GM18511 (cell line): ENCODE results near the gene CLP1.

ENCODE experiments used
- ATAC-seq: cut with Tn5 transposase; IDR thresholded peaks from one replicate; pipeline ENCODE4 v1.9.1; 2021; ENCODE audit warnings: mild to moderate bottlenecking, moderate library complexity; ENCODE audit not compliant: unreplicated experiment

CLP1 gene

GRCh38 chr11:57657194-57658022 is at the start of gene CLP1:
TSS of gene CLP1 (plus strand) at chr11:57657762. CDS start at chr11:57659477, 1,715 bp downstream.
- peak; percentile 99 for ATAC-seq

GRCh38 chr11:57610170-57610569 is 47.4 kb upstream of the CLP1 start:
- no peak for ATAC-seq

- ATAC-seq, result no peak
Measured at GRCh38 chr11:57614234-57614772, 43.3 kb upstream of the CLP1 start.

DNA sequence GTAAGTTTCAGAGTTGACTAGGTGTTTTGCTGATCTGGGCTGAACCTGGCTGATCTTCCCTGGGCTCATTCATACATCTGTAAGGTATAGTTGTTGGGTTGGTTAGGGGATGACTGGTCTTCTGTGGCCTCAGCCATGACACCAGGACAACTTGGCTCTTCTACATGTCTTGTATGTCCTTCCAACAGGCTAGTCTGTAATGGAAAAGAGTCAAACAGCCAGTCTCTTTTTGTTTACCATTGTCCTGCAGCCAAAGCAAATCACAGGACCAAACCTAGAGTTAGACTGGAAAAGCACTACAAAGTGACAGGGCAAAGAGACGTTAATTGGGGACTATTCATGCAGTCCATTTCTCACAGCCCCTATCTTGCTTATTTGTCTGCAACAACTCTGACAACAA is 42.3 kb upstream of the CLP1 start:
- ATAC-seq, result no peak

- no peak for ATAC-seq
Measured at GRCh38 chr11:57616595-57616994, 41.0 kb upstream of the CLP1 start.

GRCh38 chr11:57618438-57618837 is 39.1 kb upstream of the CLP1 start:
- ATAC-seq, result no peak

DNA sequence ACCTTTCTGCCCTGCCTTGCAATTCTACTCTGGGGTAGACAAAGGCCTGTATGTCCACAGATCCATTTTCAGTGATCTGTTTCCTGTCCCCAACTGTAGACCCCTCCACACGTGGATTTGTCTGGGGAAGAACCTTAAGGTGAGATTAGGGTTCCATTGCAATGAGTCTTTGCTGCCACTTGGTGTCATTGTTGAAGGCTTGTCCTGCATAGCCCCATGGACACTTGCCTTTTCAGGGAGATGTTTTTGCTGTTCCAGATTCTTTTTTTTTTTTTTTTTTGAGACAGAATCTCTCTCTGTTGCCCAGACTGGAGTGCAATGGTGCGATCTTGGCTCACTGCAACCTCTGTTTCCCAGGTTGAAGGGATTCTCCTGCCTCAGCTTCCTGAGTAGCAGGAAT is 38.2 kb upstream of the CLP1 start:
- ATAC-seq, result no peak

- ATAC-seq, result no peak
Measured at GRCh38 chr11:57620467-57620866, 37.1 kb upstream of the CLP1 start.

GRCh38 chr11:57622263-57622662 is 35.3 kb upstream of the CLP1 start:
- ATAC-seq, result no peak

DNA sequence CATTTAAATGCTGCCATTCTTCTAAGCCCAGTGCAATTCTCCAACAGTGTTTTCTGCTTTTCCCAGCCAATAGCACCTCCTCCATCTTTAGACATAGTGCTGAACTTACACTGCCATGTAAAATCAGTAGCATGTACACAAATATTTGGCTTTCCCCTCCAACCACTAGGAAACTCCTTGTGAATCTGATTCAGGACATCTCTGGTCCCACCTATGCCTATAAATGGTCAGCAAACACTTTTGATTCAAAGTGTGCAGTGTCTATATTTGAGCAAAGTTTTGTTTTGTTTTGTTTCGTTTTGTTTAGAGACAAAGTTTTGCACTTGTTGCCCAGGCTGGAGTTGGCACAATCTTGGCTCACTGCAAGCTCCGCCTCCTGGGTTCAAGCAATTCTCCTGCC is 32.7 kb upstream of the CLP1 start:
- ATAC-seq, result no peak

DNA sequence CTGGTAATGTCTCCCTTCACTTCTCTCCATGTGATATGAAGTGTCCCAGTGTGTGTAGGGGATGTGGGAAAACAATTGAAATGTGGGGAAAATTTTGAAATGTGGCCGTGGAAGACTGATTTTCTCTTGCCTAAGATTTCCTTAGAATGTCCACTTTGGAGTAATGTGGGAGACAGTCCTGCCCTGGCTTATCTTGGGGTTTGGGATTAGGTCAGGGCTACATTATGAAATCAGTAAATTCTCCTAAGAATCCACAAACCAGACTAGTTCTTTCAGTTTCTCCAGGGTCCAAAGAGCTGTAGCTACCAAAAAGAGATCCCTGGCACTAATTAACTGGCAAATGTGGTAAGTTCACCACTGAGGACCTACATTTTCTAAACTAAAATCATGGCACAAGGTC is 30.7 kb upstream of the CLP1 start:
- ATAC-seq, result no peak

DNA sequence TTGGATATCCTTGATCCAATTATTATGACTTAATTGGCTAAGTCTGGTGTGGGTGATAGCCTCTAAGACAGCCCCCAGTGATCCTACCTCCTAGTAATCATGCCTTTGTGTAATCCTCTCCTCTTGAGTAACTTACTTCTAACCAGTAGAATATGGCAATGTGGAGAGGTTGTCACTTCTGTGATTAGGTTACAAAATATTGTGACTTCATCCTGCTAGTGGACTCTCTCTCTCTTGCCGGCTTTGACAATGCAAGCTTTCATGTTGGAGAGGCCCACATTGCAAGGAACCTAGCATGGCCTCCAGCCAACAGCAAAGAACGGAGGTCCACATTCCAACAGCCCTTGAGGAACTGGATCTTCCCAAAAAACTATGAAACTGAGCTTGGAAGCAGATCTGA is 27.4 kb upstream of the CLP1 start:
- ATAC-seq, result no peak

DNA sequence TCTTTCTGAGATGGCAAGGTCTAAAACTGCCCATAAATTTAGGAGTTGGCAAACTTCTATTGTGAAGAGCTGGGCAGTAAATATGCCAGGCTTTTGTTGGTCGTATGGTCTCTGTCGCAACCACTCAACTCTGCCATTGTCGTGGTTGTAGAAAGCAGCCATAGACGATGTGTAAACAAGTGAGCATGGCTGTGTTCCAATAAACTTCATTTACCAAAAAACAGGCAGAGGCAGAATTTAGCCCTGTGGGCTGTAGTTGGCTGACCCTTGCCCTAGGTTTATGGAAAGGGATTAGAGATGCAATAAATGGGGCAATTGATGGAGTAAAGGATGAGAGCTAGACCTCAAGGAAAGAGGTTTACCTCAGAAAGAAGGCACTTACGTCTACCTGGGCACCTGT is 25.4 kb upstream of the CLP1 start:
- ATAC-seq, result no peak

DNA sequence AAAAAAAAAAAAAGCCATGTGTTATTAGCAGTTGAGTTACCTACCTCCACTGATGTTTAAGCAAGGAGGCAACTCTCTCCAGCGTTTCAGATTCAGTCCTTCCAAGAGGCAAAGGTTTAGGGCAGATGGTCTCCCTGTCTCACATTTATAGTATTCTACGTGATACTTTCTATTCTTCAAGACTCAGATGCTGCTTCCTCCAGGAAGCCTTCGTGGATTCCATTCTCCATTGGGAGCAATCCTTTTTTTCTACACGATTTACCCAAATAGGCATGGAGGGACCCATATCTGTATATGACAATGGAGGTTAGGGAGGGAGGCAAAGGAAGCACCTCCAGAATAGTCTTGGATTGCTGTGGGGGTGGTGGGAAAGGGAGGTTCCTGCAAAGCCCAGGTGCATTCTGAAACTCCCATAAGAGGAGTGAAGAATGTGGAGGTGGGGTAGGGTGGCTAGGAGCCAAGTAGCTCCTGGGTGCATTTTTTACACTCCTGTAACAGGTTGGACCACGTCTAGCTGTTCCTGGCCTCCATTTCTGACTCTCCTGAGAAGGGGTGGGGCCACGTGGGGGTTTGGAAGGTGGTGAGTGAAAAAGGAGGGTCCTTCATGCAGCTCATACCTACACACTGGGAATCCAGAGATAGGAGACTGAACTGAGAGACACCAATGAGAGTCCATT is 24.0 kb upstream of the CLP1 start:
- no peak for ATAC-seq

DNA sequence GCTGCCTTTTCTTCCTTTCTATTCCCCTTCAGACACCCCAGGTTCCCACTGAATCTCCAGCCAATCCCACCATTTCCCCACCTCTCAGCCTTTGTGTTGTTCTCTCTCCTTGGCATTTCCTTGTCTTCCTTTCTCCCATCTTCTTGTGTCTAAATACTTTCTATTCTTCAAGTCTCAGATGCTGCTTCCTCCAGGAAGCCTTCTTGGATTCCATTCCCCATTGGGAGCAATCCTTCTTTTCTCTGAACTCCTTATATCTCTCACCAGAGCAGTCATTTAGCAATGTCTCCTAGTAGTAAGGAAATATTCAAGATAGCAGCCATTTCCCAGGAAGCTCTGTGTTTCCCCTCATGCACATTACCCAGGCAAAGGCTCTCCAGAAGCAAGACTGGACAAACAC is 23.3 kb upstream of the CLP1 start:
- ATAC-seq, result no peak

- ATAC-seq, result no peak
Measured at GRCh38 chr11:57635246-57635645, 22.3 kb upstream of the CLP1 start.

DNA sequence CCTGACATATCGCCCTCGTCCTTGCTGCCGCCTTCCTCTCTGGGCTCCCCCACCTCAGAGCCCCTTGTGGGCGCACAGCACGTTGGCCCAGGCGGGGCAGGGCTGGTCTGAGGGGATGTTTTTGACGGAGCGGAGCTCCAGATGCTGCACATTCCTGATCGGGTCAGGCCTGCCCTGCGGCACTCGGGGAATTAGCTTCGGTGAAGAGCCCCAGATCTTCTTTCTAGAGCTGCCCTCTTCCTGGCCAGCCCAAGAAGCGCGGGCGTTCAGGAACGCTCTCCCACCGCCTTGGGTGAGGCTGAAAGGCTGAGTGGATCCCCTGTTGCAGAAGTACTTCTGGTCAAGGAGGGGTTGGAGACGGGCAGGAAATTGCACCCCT is 19.9 kb upstream of the CLP1 start:
- no peak for ATAC-seq

- ATAC-seq, result peak; percentile 47
Measured at GRCh38 chr11:57638005-57638781, 19.4 kb upstream of the CLP1 start.

DNA sequence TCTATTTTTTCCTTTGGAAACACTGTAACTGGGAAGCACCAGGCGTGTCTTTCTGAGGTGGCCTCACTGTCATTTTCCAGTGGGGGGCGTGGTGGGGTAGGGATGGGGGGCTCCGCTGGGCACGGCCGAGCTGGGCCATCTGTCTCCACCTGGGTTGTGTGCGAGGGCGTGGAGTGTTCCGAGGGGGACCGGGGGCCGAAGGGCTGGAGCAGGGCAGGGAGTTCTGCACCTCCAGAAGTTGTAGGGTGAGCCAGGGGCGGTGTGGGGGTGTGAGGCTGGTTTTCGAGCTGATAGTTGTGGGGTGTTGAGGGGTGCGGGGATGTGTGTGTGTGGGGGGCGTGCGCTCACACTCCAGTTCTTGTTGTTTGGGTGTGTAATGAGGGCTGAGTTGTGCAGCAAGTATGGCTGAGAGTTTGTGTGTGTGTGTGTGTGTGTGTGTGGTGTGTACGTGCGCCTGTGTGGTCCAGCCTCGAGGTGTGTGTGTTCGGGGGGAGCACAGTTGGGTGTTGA is 18.7 kb upstream of the CLP1 start:
- no peak for ATAC-seq

DNA sequence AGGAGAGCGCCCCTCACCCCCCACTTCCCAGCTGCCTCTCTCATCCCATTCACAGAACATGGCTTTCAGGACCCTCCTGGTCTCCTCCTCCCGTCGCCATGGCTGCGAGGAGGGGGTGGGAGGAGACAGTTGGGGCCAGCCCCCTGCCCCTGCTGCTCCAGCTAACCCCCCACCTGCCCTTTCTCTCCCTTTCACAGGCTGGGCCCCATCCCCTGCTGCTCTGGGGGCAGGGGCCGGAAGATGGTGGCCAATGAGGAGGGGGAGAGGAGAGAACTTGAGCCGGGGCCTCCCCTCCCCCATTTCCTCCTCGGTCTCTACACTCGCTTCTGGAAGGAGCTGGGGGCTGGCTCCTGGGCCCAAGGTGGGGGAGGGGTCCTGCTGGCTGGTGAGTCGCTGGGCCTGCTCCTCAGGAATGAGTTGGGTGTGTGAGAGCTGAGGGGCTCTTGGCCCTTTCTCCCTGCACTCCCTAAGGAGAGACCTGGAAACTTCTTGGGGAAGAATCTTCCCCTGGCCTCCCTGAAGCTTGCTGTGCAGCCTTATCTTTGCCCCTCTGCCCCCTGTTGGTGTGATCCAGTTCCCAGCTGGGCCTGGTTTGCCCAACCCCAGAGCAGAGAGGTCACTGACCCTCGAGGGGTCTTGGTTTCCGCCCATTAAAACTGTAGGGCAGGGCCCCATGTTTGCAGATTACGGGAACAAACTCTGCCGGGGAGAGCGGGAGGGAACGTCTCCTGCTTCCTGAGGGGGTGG is 18.1 kb upstream of the CLP1 start:
- no peak for ATAC-seq
